Psoas muscle (tissue), 8 donors: ENCODE measurements around the gene BMP8A. TPM values are rescaled to one million over a fixed set of nuclear protein-coding genes. Genes with fewer than 3 reads are reported as not detected.
"Not testable (repeated sequence)": the region's sequence is repeated elsewhere in the genome, so short reads cannot be mapped to it uniquely, and the experiment has no call there.

Source experiments
- ATAC-seq, 4 donors: fragments of 200-7000 bp; cut with Tn5 transposase; one replicate each; pipeline ENCODE4 v1.9.1; 2020; ENCODE audit warnings: moderate library complexity in 3 of 4, mild to moderate bottlenecking in 2 of 4
- DNase-seq, 2 donors: peaks; one replicate each; pipeline ENCODE4 v3.0.0-alpha.2; 2020
- H3K27ac ChIP-seq: fragments of 200-600 bp; one replicate; pipeline ENCODE4 v1.8.0; 2022
- H3K27me3 ChIP-seq, 3 donors: fragments of 200-600 bp in 1 of 3; one replicate each; pipeline versions ENCODE4 v1.6.1 to v1.8.0; 2013 to 2022; ENCODE audit warnings: low read length in 2 of 3, mild to moderate bottlenecking in 2 of 3, moderate library complexity in 1 of 3; ENCODE audit not compliant: insufficient read depth in 3 of 3
- H3K36me3 ChIP-seq, 2 donors: fragments of 200-600 bp in 1 of 2; one replicate each; pipeline versions ENCODE4 v1.6.1 to v1.8.0; 2013 to 2022; ENCODE audit warnings: low read depth in 1 of 2, mild to moderate bottlenecking in 1 of 2, moderate library complexity in 1 of 2; ENCODE audit not compliant: insufficient read depth in 1 of 2
- H3K4me1 ChIP-seq: fragments of 200-600 bp; one replicate; pipeline ENCODE4 v1.8.0; 2022
- H3K4me3 ChIP-seq: fragments of 200-600 bp; one replicate; pipeline ENCODE4 v1.8.0; 2022; ENCODE audit warnings: mild to moderate bottlenecking
- H3K9me3 ChIP-seq: fragments of 200-600 bp; one replicate; pipeline ENCODE4 v1.8.0; 2022
- CTCF ChIP-seq: fragments of 200-600 bp; IDR thresholded peaks from one replicate; pipeline ENCODE4 v1.8.0; 2022; ENCODE audit warnings: antibody characterized with exemption
- WGBS, 3 donors: extraction: QIAGEN DNeasy Blood & Tissue Kit; methylation state at CpG; one replicate each; pipeline versions ENCODE4 v1.1.6 to v1.1.7; 2013; 5-methylcytosine and 5-hydroxymethylcytosine counted together
- intact Hi-C, 2 donors: fragments of 100-400 bp; cut with DNase I; formaldehyde crosslinking; loops; one replicate each; pipeline versions ENCODE4 v1.11.0 to v1.14.2; 2022
- polyA plus RNA-seq, 3 donors: library from polyadenylated mRNA; stranded (reverse); fragments of 200-250 nt; gene quantifications; one replicate each; pipeline ENCODE4 v1.2.3, GENCODE V29; 2013
- total RNA-seq, 4 donors: library from RNA; stranded (reverse); fragmentation: NEBNext Ultra II Directional in 2 of 4; extraction: Animal tissue kit (Norgen Biotek cat#: 25700) in 2 of 4; gene quantifications; one replicate each; pipeline versions ENCODE4 v1.2.1 to v1.2.4, GENCODE V29; 2021 to 2023
- donor health status: healthy with polysubstance abuse.
- donor health status: DM: no; HTN: no; CAD: no; lungs with moderate emphysema.
- donor health status: Bipolar disorder and iron deficiency.
- donor health status: healthy.
- donor health status: DM: yes; HTN: yes; CAD: no.
- donor health status: DM: no; HTN: no; CAD: no.
- donor health status: DM: no; HTN: no; CAD: no.
- donor health status: DM: yes; HTN: yes; CAD: no.

Gene BMP8A
- total and polyA plus RNA-seq, 7 donors, result 0.04 TPM; not detected in 6

- H3K27me3 ChIP-seq, result no peaks in the 10 kb centered on the region
- intact Hi-C loops, result no loop called here
- H3K27ac ChIP-seq, result no peak overlapping the region
- H3K9me3 ChIP-seq, result no peaks in the 10 kb centered on the region
- H3K4me1 ChIP-seq, result no peaks in the 10 kb centered on the region
- DNase-seq, result no peak
- no peak for TF ChIP-seq CTCF
- no peak for ATAC-seq
- no peak overlapping the region for H3K4me3 ChIP-seq
- peaks cover 14 to 97% of the 10 kb centered on the region in 2 donors for H3K36me3 ChIP-seq
Observed at GRCh38 chr1:39470040-39470439, 21.4 kb upstream of the BMP8A start.

GRCh38 chr1:39472826-39473225 lies 18.6 kb upstream of the BMP8A start:
- H3K4me1 ChIP-seq, result no peaks in the 10 kb centered on the region
- no peaks in the 10 kb centered on the region for H3K27me3 ChIP-seq
- no peak overlapping the region for H3K27ac ChIP-seq
- ATAC-seq, result no peak
- no peak for TF ChIP-seq CTCF
- peaks cover 6 to 95% of the 10 kb centered on the region in 2 donors for H3K36me3 ChIP-seq
- 79 to 86% (median 81%) methylated on average over 7 of the region's 7 CpGs for WGBS, 3 donors
- intact Hi-C loops, result no loop called here
- H3K9me3 ChIP-seq, result no peaks in the 10 kb centered on the region
- DNase-seq, result no peak
- H3K4me3 ChIP-seq, result no peak overlapping the region

GRCh38 chr1:39473324-39473723 lies 18.1 kb upstream of the BMP8A start:
- DNase-seq, result no peak
- no peak overlapping the region for H3K27ac ChIP-seq
- no peaks in the 10 kb centered on the region for H3K27me3 ChIP-seq
- intact Hi-C loops, result no loop called here
- ATAC-seq, result no peak
- no peak for TF ChIP-seq CTCF
- H3K9me3 ChIP-seq, result no peaks in the 10 kb centered on the region
- H3K4me1 ChIP-seq, result no peaks in the 10 kb centered on the region
- no peak overlapping the region for H3K4me3 ChIP-seq
- H3K36me3 ChIP-seq, result peaks cover 6 to 95% of the 10 kb centered on the region in 2 donors
- WGBS, 3 donors, result 90 to 99% (median 97%) methylated on average over 4 of the region's 4 CpGs

GRCh38 chr1:39474810-39475209 lies 16.6 kb upstream of the BMP8A start:
- no peak overlapping the region for H3K27ac ChIP-seq
- WGBS, 3 donors, result 68 to 78% (median 76%) methylated on average over 4 of the region's 4 CpGs
- DNase-seq (no peak), ATAC-seq (no peak)
- H3K9me3 ChIP-seq, result no peaks in the 10 kb centered on the region
- H3K27me3 ChIP-seq, result no peaks in the 10 kb centered on the region
- no peaks in the 10 kb centered on the region for H3K4me1 ChIP-seq
- intact Hi-C loops, result no loop called here
- TF ChIP-seq CTCF, result no peak
- no peak overlapping the region for H3K4me3 ChIP-seq
- H3K36me3 ChIP-seq, result peaks cover 8 to 95% of the 10 kb centered on the region in 2 donors

- H3K4me3 ChIP-seq, H3K27me3 ChIP-seq, H3K27ac ChIP-seq, DNase-seq, H3K4me1 ChIP-seq, intact Hi-C loops, H3K9me3 ChIP-seq: not testable (repeated sequence)
- peaks cover 11 to 95% of the 10 kb centered on the region in 2 donors for H3K36me3 ChIP-seq
- 31 to 47% (median 36%) methylated on average over 1 of the region's 1 CpG for WGBS, 3 donors
- peak in 3 of 4 donors; percentile 13 to 42 (median 27) for ATAC-seq
Observed at GRCh38 chr1:39475551-39475950, 15.9 kb upstream of the BMP8A start.
